ENCODE results near the gene RNF149.

RNF149 gene

GRCh38 chr2:101303688-101304087 lies 4.8 kb downstream of the RNF149 start:
- TF ChIP-seq TAF1 (IDR thresholded peaks at IDR 0.05; ENCODE audit: borderline replicate concordance, low read depth, low read length) (no peak), POLR2A (IDR thresholded peaks at IDR 0.05; ENCODE audit: low read depth, low read length) (no peak), POLR2AphosphoS5 (IDR thresholded peaks at IDR 0.05; ENCODE audit: low read depth, low read length) (no peak)
- DNase-seq (ENCODE audit: insufficient read length) (no peak), FAIRE-seq (no peak)

GRCh38 chr2:101302016-101302415 lies 6.5 kb downstream of the RNF149 start:
- FAIRE-seq (no peak), DNase-seq (ENCODE audit: insufficient read length) (no peak)
- TF ChIP-seq TAF1 (IDR thresholded peaks at IDR 0.05; ENCODE audit: borderline replicate concordance, low read depth, low read length) (no peak), POLR2AphosphoS5 (IDR thresholded peaks at IDR 0.05; ENCODE audit: low read depth, low read length) (no peak), POLR2A (IDR thresholded peaks at IDR 0.05; ENCODE audit: low read depth, low read length) (no peak)

GRCh38 chr2:101300836-101301235 lies 7.7 kb downstream of the RNF149 start:
- no peak for TF ChIP-seq POLR2A (IDR thresholded peaks at IDR 0.05; ENCODE audit: low read depth, low read length)
- TF ChIP-seq POLR2AphosphoS5 (IDR thresholded peaks at IDR 0.05; ENCODE audit: low read depth, low read length) = no peak
- TF ChIP-seq TAF1 (IDR thresholded peaks at IDR 0.05; ENCODE audit: borderline replicate concordance, low read depth, low read length) = no peak
- FAIRE-seq (no peak), DNase-seq (ENCODE audit: insufficient read length) (no peak)

GRCh38 chr2:101300164-101300563 lies 8.3 kb downstream of the RNF149 start:
- no peak for DNase-seq (ENCODE audit: insufficient read length)
- no peak for FAIRE-seq
- TF ChIP-seq TAF1 (IDR thresholded peaks at IDR 0.05; ENCODE audit: borderline replicate concordance, low read depth, low read length) (no peak), POLR2A (IDR thresholded peaks at IDR 0.05; ENCODE audit: low read depth, low read length) (no peak), POLR2AphosphoS5 (IDR thresholded peaks at IDR 0.05; ENCODE audit: low read depth, low read length) (no peak)

- TF ChIP-seq TAF1 (IDR thresholded peaks at IDR 0.05; ENCODE audit: borderline replicate concordance, low read depth, low read length) (no peak), POLR2AphosphoS5 (IDR thresholded peaks at IDR 0.05; ENCODE audit: low read depth, low read length) (no peak), POLR2A (IDR thresholded peaks at IDR 0.05; ENCODE audit: low read depth, low read length) (no peak)
- DNase-seq (ENCODE audit: insufficient read length) (no peak), FAIRE-seq (no peak)
Observed at GRCh38 chr2:101299604-101300003, 8.9 kb downstream of the RNF149 start.

GRCh38 chr2:101297383-101297782 lies 11.1 kb downstream of the RNF149 start:
- no peak for DNase-seq (ENCODE audit: insufficient read length)
- TF ChIP-seq POLR2A (IDR thresholded peaks at IDR 0.05; ENCODE audit: low read depth, low read length) (no peak), TAF1 (IDR thresholded peaks at IDR 0.05; ENCODE audit: borderline replicate concordance, low read depth, low read length) (no peak), POLR2AphosphoS5 (IDR thresholded peaks at IDR 0.05; ENCODE audit: low read depth, low read length) (no peak)
- no peak for FAIRE-seq

- TF ChIP-seq POLR2A (IDR thresholded peaks at IDR 0.05; ENCODE audit: low read depth, low read length) = no peak
- DNase-seq (ENCODE audit: insufficient read length) = no peak
- FAIRE-seq = no peak
Observed at GRCh38 chr2:101296371-101296770, 12.1 kb downstream of the RNF149 start.

- no peak for TF ChIP-seq POLR2AphosphoS5 (IDR thresholded peaks at IDR 0.05; ENCODE audit: low read depth, low read length)
- TF ChIP-seq POLR2A (IDR thresholded peaks at IDR 0.05; ENCODE audit: low read depth, low read length) = no peak
- TF ChIP-seq TAF1 (IDR thresholded peaks at IDR 0.05; ENCODE audit: borderline replicate concordance, low read depth, low read length) = no peak
- FAIRE-seq (no peak), DNase-seq (ENCODE audit: insufficient read length) (no peak)
Observed at GRCh38 chr2:101295895-101296294, 12.6 kb downstream of the RNF149 start.

GRCh38 chr2:101294861-101295260 lies 13.6 kb downstream of the RNF149 start:
- no peak for DNase-seq (ENCODE audit: insufficient read length)

GRCh38 chr2:101293544-101293943 lies 15.0 kb downstream of the RNF149 start:
- FAIRE-seq (no peak), DNase-seq (ENCODE audit: insufficient read length) (no peak)
- TF ChIP-seq TAF1 (IDR thresholded peaks at IDR 0.05; ENCODE audit: borderline replicate concordance, low read depth, low read length) = no peak
- TF ChIP-seq POLR2AphosphoS5 (IDR thresholded peaks at IDR 0.05; ENCODE audit: low read depth, low read length) = no peak
- TF ChIP-seq POLR2A (IDR thresholded peaks at IDR 0.05; ENCODE audit: low read depth, low read length) = no peak

More at GRCh38 chr2:101294861-101295260, 13.6 kb downstream of the RNF149 start:
- FAIRE-seq = no peak
- TF ChIP-seq POLR2AphosphoS5 (IDR thresholded peaks at IDR 0.05; ENCODE audit: low read depth, low read length) = no peak
- no peak for TF ChIP-seq TAF1 (IDR thresholded peaks at IDR 0.05; ENCODE audit: borderline replicate concordance, low read depth, low read length)
- no peak for TF ChIP-seq POLR2A (IDR thresholded peaks at IDR 0.05; ENCODE audit: low read depth, low read length)

GRCh38 chr2:101291973-101292372 lies 16.5 kb downstream of the RNF149 start:
- no peak for TF ChIP-seq POLR2AphosphoS5 (IDR thresholded peaks at IDR 0.05; ENCODE audit: low read depth, low read length)
- TF ChIP-seq TAF1 (IDR thresholded peaks at IDR 0.05; ENCODE audit: borderline replicate concordance, low read depth, low read length) = no peak
- TF ChIP-seq POLR2A (IDR thresholded peaks at IDR 0.05; ENCODE audit: low read depth, low read length) = no peak
- FAIRE-seq (no peak), DNase-seq (ENCODE audit: insufficient read length) (no peak)

GRCh38 chr2:101290711-101291110 lies 17.8 kb downstream of the RNF149 start:
- no peak for TF ChIP-seq TAF1 (IDR thresholded peaks at IDR 0.05; ENCODE audit: borderline replicate concordance, low read depth, low read length)
- FAIRE-seq (no peak), DNase-seq (ENCODE audit: insufficient read length) (no peak)

GRCh38 chr2:101287303-101287702 lies 21.2 kb downstream of the RNF149 start:
- TF ChIP-seq POLR2AphosphoS5 (IDR thresholded peaks at IDR 0.05; ENCODE audit: low read depth, low read length) = no peak
- TF ChIP-seq POLR2A (IDR thresholded peaks at IDR 0.05; ENCODE audit: low read depth, low read length) = no peak
- TF ChIP-seq TAF1 (IDR thresholded peaks at IDR 0.05; ENCODE audit: borderline replicate concordance, low read depth, low read length) = no peak

More at GRCh38 chr2:101287303-101287702, 21.2 kb downstream of the RNF149 start:
- DNase-seq (ENCODE audit: insufficient read length) = no peak
- no peak for FAIRE-seq

Measured in GM12892 (cell line).